HG03196 (cell line): ENCODE data around the gene HLA-DQA1.
A peak's percentile ranks its signal among the peaks of the same experiment; 100 is the strongest.
"Not testable (repeated sequence)": the region's sequence is repeated elsewhere in the genome, so short reads cannot be mapped to it uniquely, and the experiment has no call there.

Source experiments
- ATAC-seq: cut with Tn5 transposase; IDR thresholded peaks from one replicate; pipeline ENCODE4 v1.9.1; 2021; ENCODE audit not compliant: unreplicated experiment

The HLA-DQA1 gene

DNA sequence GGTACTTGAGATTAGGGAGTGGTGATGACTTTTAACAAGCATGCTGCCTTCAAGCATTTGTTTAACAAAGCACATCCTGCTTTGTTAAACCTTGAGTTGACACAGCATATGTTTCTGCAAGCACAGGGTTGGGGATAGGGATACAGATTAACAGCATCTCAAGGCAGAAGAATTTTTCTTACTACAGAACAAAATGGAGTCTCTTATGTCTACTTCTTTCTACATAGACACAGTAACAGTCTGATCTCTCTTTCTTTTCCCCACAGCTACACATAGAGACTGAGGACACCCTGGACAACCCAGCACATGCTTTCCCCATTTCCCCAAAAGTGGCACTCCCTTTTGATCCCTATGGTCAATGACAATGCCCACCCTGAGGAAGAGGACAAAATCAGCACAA is 20.6 kb downstream of the HLA-DQA1 start:
- ATAC-seq = not testable (repeated sequence)

DNA sequence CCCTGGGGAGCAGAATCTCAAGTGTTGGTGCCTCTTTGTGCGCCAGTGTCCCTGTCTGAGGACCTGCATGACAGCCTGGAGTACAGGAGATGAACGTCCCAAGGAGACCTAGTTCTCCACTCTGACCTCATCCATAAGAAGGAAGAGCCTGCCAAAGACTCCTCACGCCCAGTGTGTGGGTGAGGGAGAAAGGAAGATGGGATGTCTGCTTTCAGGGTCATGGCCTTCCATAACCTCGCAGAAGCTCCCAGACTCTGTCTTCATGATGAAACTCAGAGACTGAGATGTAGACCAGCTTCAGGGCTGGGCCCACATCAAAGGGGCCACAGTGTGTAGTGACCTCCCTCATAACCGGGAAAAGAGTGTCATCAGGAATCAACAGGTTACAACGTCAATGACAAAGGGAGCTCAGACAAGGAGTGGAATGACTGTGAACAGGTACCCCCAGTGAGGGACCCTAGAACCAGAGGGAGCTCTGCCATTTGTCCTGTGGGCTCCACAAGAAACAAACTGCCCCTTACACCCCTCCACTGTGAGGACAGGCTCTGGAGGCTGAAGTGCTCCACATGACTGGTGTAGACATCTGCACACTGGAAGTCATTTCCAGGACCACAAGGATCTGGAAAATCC is 21.2 kb downstream of the HLA-DQA1 start:
- no peak for ATAC-seq

DNA sequence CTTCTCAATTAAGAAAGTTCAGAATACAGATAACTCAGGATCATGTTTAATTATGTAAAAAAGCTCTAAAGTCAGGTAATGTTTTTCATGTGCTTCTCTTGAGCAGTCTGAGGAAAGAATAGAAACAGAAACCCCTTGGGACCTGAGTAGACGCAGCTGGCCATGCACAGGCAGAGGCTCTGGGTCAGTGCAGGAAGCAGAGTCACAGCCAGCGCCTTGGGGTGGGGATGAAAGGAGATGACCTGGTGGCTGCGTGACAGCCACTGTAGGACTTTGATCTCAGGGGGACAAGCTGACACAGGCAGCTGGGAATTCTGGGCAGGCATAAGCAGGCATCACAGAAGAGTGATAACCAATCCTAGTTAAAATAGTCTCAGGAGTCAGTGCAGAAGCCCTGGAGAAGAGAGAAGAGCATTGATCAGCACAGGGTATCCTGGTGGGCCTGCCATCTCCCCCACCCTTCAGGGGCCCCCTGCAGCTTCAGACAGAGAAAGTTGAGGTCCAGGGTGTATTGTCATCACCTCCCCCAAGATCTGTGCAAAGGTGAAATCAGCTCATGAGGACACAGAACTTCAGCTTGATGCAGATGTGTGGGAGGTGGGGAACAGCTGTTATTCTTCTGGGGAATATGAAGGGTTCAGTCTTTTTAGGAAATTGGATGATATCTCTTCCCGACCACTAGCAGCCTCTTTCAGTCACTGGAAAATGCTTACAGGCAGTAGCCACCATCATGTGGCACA is 22.8 kb downstream of the HLA-DQA1 start:
- ATAC-seq = peak; percentile 69

DNA sequence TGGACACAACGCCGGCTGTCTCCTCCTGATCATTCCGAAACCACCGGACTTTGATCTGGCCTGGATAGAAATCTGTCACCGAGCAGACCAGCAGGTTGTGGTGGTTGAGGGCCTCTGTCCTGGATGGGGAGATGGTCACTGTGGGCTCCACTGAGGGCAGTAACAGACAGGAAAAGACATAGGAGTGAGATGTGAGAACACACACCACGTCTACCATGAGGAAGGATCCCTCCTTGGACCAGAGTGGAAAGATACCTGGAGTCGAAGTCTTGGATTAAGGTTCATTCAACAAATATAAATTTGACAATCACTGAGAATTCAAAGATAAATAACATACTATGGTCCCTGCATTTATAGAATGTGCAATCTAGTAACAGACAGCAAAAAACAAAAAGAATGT is 24.9 kb downstream of the HLA-DQA1 start:
- ATAC-seq = no peak

DNA sequence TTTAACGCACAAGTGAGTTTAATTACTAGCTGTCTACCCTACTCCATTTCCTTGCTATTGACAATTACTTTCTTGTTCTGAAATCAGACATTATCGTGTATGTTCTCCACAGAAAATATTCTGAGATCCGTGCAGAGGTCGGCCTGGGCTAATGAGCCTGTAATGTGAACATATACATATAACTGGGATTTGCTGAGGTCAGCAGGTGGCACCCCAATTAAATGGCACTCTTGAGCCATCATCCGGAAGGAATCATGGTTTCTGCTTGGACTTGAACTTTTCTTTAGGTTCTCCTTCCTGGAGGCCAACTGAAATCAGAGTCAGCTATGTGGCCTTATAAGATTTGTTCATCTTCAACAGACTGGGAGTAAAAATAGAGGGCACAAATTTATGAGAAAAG is 25.6 kb downstream of the HLA-DQA1 start:
- ATAC-seq = no peak

DNA sequence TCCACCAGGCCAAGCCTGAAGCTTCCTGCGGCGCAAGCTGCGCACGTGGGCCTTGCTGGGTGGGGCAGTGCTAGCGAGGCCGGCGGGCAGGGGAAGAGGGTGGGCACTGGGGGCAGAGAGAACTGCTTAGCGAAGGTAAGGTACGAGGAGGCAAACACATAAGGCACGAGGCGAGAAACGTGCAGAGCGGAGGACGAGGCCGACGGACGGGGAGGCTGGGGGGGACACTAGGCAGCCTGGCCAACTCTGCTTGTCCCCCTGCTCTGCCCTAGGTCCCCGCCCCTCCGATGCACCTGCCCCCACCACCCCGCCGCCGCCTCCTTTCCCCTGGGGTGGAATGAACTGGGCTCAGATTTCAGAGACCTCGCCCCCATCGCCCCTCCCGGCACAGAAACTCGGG is 27.1 kb downstream of the HLA-DQA1 start:
- no peak for ATAC-seq

DNA sequence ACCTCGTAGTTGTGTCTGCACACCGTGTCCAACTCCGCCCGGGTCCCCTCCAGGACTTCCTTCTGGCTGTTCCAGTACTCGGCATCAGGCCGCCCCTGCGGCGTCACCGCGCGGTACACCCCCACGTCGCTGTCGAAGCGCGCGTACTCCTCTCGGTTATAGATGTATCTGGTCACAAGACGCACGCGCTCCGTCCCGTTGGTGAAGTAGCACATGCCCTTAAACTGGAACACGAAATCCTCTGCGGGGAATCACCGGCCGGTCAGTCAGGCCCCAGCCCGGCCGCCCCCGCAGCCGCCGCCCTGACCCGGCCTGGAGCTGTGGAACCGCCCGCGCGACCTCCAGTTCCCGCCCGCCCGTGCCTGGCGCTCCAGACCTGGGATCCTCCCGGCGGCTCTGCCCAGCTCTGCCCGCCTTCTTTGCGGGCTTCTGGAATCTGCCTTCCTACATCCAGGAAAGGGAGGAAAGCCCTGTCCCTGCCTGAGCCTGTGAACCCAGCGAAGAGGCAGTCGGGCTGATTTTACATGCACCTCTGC is 27.7 kb downstream of the HLA-DQA1 start:
- ATAC-seq = peak; percentile 56

DNA sequence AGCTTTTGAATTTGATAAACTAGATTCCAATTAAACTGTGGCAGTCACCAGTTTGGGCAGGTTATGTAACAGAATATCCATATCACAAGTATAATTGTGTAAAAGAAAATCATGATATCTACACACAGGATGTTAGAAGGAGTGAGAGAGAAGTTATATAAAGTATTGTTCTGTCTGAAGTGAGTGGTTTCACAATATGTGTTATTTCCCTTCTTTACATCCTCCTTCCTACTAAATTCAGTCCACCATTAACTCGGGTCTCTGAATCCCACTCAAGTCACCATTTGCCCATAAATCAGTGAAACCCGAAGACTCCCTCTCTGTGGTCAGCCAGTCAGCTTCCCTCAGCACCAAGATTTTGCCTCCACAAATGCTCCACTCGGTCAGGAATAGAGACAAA is 28.5 kb downstream of the HLA-DQA1 start:
- ATAC-seq = no peak

DNA sequence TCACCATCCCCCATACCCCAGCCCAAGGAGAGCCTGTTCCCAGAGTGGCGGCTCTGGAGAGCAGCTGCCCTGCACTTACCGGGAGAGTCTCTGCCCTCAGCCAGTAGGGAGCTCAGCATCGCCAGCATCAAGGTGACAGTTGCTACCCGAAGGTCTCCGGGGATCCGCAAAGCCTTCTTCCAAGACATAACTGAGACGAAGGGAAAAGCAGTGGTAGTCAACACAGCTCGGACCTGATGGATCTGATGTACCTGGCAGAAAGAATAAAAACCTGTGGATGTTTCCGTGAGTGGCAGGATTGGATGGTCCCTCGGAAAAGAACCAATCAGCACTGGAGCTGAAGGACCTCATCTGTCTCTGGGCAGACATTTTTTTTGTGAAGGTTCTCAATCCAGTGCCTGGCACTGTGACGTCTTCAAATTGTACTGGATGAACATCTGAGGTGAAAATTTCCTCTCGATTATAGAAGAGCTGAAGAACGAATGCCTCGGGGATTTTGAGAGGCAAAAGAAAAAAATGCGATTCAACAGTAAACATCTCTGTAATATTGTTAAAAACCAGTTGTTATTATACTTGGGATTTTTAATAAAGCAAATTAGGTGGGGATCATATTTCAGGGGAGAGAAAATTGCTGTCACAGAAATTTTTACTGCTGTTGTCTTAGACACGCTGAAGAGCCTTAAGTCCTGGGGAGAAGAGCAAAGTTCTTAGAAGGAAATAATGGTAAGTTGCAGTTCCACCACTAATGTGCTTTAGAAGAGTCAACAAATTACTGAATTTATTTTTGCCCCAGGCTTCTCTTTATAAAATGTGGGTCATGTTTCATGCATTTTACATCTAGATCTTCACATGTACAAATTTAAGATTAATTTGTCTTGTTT is 29.5 kb downstream of the HLA-DQA1 start, which contains the start of gene HLA-DQB1:
Gene HLA-DQB1, minus strand, starts transcription at position 238 of the 881 bp plus-strand sequence. Its CDS starts 50 bp downstream, at position 188.
- ATAC-seq = no peak

DNA sequence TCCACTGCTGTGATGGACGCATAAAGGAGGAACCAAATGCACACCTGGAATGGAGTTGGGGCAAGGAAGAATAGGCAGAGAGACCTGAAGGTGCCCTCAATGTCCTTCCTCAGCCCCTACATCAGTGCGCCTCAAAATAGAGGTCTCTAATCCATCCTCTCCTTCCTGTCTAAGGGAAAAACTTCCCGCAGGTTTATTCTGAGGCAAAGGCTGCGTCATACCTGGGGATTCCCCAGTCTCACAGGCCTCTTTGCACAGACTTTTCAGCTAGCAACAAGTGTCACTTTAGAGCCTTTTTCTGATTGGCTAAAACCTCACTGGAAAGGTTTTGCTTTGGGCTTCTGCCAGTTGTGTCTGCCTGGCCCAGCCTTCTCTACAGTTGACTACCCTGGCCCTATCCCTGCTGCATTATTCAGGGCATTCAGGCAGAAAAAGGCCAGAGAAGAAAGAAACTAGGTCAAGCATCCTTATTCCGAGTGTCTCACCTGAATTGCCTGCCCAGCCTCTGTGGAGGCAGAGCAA is 31.1 kb downstream of the HLA-DQA1 start:
- peak; percentile 71 for ATAC-seq

DNA sequence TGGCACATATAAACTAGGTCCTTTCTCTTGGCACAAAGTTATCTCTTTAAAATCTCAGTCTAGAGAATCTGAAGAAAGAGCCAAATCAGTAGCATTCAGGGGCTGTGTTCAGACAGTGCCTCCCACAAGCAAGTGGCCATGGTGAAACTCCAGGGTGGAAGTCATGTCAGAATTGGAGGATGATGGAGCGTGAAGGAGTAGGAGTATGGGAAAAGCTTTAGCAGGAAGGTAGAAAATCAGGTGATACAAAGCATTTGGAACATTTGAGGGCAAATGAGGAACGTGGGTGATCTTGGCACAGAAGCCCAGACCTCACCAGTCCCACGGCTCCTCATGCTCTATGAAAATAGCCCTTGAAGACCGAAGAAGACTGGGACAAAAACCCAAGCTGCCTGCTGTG is 32.0 kb downstream of the HLA-DQA1 start:
- ATAC-seq = no peak

DNA sequence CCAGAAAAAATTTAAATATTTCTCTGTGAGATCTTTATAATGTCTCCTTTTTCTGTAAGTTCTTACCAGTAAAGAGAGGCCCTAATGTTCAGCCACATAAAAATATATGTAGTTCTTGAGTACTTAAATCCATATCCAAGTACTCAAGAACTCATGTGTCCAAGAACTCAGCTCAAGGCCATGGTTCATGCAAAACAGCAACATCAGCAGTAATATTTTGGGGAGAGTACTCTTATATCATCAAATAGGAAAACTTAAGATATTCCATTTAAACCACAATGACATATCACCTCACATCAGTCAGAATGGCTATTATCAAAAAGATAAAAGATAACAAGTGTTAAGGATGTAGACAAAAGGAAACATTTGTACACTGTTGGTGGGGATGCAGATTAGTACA is 32.7 kb downstream of the HLA-DQA1 start:
- ATAC-seq = no peak

DNA sequence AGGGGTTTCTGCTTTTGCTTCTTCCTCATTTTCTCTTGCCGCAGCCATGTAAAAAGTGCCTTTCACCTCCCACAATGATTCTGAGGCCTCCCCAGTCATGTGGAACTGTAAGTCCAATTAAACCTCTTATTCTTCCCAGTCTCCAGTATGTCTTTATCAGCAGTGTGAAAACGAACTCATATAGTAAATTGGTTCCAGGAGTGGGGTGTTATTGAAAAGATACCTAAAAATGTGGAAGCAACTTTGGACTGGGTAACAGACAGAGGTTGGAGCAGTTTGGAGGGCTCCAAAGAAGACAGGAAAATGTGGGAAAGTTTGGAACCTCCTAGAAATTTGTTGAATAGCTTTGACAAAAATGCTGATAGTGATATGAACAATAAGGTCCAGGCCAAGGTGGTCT is 34.7 kb downstream of the HLA-DQA1 start:
- ATAC-seq = not testable (repeated sequence)

DNA sequence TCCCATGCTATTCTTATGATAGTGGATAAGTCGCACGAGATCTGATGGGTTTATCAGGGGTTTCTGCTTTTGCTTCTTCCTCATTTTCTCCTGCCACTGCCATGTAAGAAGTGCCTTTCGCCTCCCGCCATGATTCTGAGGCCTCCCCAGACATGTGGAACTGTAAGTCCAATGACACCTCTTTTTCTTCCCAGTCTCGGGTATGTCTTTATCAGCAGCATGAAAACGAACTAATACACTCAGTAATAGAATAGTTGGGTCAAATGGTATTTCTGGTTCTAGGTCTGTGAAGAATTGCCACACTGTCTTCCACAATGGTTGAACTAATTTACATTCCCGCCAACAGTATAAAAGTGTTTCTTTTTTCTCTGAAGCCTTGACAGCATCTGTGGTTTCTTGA is 36.9 kb downstream of the HLA-DQA1 start:
- not testable (repeated sequence) for ATAC-seq

DNA sequence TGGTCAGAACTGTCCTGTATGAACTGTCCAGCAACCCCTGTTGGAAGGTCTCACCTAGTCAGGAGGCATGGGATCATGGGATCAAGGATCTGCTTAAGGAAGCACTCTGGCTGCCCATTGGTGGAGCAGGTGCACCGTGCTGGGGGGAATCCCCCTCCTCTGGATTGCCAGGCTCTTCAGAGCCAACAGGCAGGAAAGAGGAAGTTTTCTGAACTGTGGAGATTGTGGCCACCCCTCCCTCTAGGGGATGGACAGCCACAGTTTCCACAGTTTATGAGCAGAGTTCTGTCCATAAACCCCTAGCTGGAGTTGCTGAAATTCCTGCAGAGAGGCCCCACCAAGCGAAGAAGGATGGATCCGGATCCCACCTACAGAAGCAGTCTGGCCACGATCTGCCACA is 42.3 kb downstream of the HLA-DQA1 start:
- no peak for ATAC-seq

DNA sequence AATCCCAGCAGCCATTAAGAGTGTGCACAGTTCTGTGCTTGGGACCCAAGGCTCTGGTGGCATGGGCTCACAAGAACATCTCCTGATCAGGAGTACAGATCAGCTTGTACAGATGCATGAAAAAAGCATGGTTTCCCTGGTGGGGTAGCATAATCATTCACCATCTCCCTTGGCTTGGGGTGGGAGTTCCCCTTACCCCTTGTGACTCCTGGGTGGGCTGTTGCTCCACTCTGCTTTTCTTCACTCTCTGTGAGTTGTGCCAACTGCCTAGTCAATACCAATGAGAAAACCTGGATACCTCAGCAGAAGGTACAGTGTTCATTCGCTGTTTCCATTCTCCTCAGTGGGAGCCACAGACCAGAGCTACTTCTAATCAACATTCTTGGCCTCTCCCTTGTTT is 42.8 kb downstream of the HLA-DQA1 start:
- no peak for ATAC-seq

DNA sequence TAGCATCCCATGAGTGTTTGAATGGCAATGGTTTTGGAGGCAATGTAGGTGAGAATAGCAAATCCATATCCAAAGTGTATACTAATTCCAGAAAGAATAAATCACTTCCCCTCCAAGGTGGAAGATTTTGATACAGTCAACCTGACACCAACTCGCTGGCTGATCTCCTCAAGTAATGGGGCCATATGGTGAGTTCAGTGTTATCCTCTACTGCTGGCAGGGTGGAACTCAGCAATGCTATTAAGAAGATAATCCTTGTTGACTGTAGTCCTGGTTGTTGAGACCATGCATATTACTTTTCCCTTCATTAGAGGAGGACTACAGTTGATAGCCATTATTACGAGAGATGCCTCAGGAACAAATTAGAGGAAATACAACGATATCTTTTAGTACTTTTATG is 47.0 kb downstream of the HLA-DQA1 start:
- ATAC-seq = no peak

DNA sequence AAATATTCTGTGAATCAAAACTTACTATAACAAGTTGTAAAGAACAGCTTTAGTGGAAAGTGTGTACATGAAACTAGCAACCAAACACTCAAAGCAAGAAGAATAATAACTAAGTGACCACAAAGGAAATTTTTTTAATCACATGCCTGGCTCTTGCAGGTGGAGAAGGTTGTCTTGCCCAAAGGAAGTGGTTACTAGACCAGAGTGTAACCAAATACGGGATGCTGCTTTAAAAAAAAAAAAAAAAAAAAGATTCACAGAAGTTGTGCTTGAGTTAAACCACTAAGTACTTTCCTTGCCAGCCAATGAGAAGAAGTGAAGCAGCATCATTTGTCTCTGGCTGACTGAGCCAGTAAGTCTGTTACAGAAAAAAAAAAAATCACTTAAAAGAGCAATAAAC is 48.4 kb downstream of the HLA-DQA1 start:
- peak; percentile 88 for ATAC-seq

DNA sequence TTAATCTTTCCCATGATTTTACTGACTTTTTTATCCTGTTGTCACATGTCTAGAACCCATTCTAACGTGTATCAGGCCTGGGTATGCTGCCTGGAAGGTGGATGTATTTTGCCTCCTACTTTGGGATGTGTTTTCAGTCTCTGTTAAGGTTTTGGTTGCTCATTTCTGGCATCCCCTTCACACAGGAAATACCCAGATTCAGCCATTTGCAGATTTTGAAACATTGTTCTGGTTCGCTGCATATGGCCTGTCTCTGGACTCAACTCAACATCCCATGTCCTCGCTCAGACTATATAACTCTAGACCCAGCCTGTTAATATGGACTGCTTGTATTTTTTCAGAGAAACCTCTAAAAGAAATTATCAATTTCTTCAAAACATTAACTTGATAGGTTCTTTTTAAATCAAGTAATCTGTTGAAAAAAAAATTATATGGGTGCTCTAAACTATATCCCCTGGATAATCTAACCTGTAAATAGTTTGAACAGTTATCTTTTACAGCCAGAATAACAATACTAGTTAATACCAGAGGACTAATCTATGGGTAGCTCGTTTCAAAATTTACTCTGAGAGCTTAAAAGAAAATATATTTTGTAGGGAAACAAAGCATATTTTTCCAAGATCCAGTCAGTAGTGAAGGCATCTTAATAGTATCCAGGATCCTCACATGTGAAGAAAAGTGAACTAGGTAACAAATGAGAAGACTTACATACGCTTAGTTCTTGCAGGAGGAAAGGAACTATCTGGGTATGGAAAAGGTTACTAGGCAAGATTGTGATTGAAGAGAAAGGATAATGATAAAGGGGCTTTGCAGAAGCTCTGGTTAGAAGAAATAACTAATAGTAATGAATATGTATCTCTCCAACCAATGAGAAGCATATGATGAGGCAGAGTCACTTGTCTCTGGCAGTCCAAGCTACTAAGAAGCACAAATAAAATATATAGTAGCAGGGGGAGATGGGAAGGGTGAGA is 52.6 kb downstream of the HLA-DQA1 start:
- no peak for ATAC-seq

DNA sequence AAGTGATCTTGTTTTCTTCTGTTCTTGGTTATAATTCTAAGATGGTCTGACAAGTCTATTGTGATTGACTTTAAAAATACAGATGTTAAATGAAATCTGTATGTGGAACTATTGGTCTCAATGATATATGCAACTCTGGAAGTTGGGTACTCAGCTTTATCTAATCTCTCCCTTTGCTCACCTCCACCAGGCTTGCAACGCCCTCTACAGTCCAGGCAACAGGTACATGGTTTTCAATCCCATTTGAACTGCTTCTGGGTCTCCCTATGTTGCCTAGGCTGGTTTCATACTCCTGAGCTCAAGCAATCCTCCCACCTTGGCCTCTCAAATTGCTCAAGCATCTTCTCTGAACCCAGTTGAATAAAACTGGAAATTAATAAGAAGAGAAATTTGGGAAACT is 54.8 kb downstream of the HLA-DQA1 start:
- ATAC-seq = no peak
